IPS-15b (cell line): ENCODE data around the gene NRN1L.
"Not testable (repeated sequence)": the region's sequence is repeated elsewhere in the genome, so short reads cannot be mapped to it uniquely, and the experiment has no call there.

ENCODE experiments used
- H3K27me3 ChIP-seq: one replicate; pipeline ENCODE4 v1.6.1; 2013; ENCODE audit warnings: low read length; ENCODE audit not compliant: control insufficient read depth, insufficient read depth
- H3K36me3 ChIP-seq: one replicate; pipeline ENCODE4 v1.6.1; 2013; ENCODE audit warnings: low read length; ENCODE audit not compliant: control insufficient read depth, insufficient read depth
- H3K4me1 ChIP-seq: one replicate; pipeline ENCODE4 v1.6.1; 2013; ENCODE audit warnings: mild to moderate bottlenecking, low read length; ENCODE audit not compliant: control insufficient read depth, insufficient read depth
- H3K4me3 ChIP-seq: one replicate; pipeline ENCODE4 v1.5.1; 2013; ENCODE audit warnings: low read depth, low read length
- H3K9ac ChIP-seq: one replicate; pipeline ENCODE4 v1.6.1; 2013; ENCODE audit warnings: low read depth, mild to moderate bottlenecking, low read length
- H3K9me3 ChIP-seq: one replicate; pipeline ENCODE4 v1.6.1; 2013; ENCODE audit warnings: mild to moderate bottlenecking, low read length; ENCODE audit not compliant: control insufficient read depth, insufficient read depth

The NRN1L gene

GRCh38 chr16:67914758-67915495 lies 30.2 kb downstream of the NRN1L start:
- no peaks in the 10 kb centered on the region for H3K9me3 ChIP-seq
- H3K4me1 ChIP-seq, result peaks cover 5% of the 10 kb centered on the region
- H3K9ac ChIP-seq, result no peak overlapping the region
- no peak overlapping the region for H3K4me3 ChIP-seq
- no peaks in the 10 kb centered on the region for H3K27me3 ChIP-seq
- H3K36me3 ChIP-seq, result peaks cover 14% of the 10 kb centered on the region

- H3K36me3 ChIP-seq, result peaks cover 11% of the 10 kb centered on the region
- H3K27me3 ChIP-seq, H3K9ac ChIP-seq, H3K4me1 ChIP-seq, H3K4me3 ChIP-seq, H3K9me3 ChIP-seq: not testable (repeated sequence)
Measured at GRCh38 chr16:67915496-67915769, 30.7 kb downstream of the NRN1L start.

- Histone ChIP-seq H3K27me3 (no peaks in the 10 kb centered on the region), H3K4me3 (no peak overlapping the region), H3K9ac (no peak overlapping the region), H3K36me3 (peaks cover 11% of the 10 kb centered on the region), H3K4me1 (peaks cover 5% of the 10 kb centered on the region), H3K9me3 (no peaks in the 10 kb centered on the region)
Measured at GRCh38 chr16:67915831-67916723, 31.4 kb downstream of the NRN1L start.

GRCh38 chr16:67917140-67917851 lies 32.6 kb downstream of the NRN1L start:
- Histone ChIP-seq H3K9ac (no peak overlapping the region), H3K4me1 (peaks cover 5% of the 10 kb centered on the region), H3K4me3 (no peak overlapping the region)

GRCh38 chr16:67917852-67918236 lies 33.2 kb downstream of the NRN1L start:
- Histone ChIP-seq H3K4me3 (no peak overlapping the region), H3K4me1 (peaks cover 5% of the 10 kb centered on the region), H3K27me3 (no peaks in the 10 kb centered on the region), H3K9me3 (no peaks in the 10 kb centered on the region), H3K9ac (no peak overlapping the region), H3K36me3 (peaks cover 11% of the 10 kb centered on the region)

More at GRCh38 chr16:67917140-67917851, 32.6 kb downstream of the NRN1L start:
- Histone ChIP-seq H3K9me3 (no peaks in the 10 kb centered on the region), H3K36me3 (peaks cover 11% of the 10 kb centered on the region), H3K27me3 (no peaks in the 10 kb centered on the region)

- peaks cover 5% of the 10 kb centered on the region for H3K4me1 ChIP-seq
- H3K36me3 ChIP-seq, result peaks cover 14% of the 10 kb centered on the region
- H3K27me3 ChIP-seq, result no peaks in the 10 kb centered on the region
- H3K9ac ChIP-seq, result no peak overlapping the region
- no peak overlapping the region for H3K4me3 ChIP-seq
- H3K9me3 ChIP-seq, result no peaks in the 10 kb centered on the region
Measured at GRCh38 chr16:67919622-67920221, 35.0 kb downstream of the NRN1L start.

- H3K4me3 ChIP-seq, result no peak overlapping the region
- no peaks in the 10 kb centered on the region for H3K27me3 ChIP-seq
- no peaks in the 10 kb centered on the region for H3K4me1 ChIP-seq
- H3K9me3 ChIP-seq, result no peaks in the 10 kb centered on the region
- peaks cover 9% of the 10 kb centered on the region for H3K36me3 ChIP-seq
- no peak overlapping the region for H3K9ac ChIP-seq
Measured at GRCh38 chr16:67922221-67922620, 37.5 kb downstream of the NRN1L start.

GRCh38 chr16:67922740-67923139 lies 38.1 kb downstream of the NRN1L start:
- Histone ChIP-seq H3K9me3 (no peaks in the 10 kb centered on the region), H3K36me3 (peaks cover 12% of the 10 kb centered on the region), H3K27me3 (no peaks in the 10 kb centered on the region), H3K9ac (no peak overlapping the region), H3K4me1 (no peaks in the 10 kb centered on the region), H3K4me3 (no peak overlapping the region)

- Histone ChIP-seq H3K9me3 (no peaks in the 10 kb centered on the region), H3K9ac (no peak overlapping the region)
Measured at GRCh38 chr16:67923414-67924116, 38.9 kb downstream of the NRN1L start.

GRCh38 chr16:67924140-67924906 lies 39.6 kb downstream of the NRN1L start:
- Histone ChIP-seq H3K4me1 (no peaks in the 10 kb centered on the region), H3K27me3 (no peaks in the 10 kb centered on the region), H3K9me3 (no peaks in the 10 kb centered on the region), H3K4me3 (no peak overlapping the region), H3K9ac (no peak overlapping the region), H3K36me3 (peaks cover 14% of the 10 kb centered on the region)

More at GRCh38 chr16:67923414-67924116, 38.9 kb downstream of the NRN1L start:
- Histone ChIP-seq H3K27me3 (no peaks in the 10 kb centered on the region), H3K4me3 (no peak overlapping the region), H3K4me1 (no peaks in the 10 kb centered on the region), H3K36me3 (peaks cover 12% of the 10 kb centered on the region)
